CD14-positive monocyte (primary cell): ENCODE data around the gene MYOCD. TPM values are rescaled to one million over a fixed set of nuclear protein-coding genes. Genes with fewer than 3 reads are reported as not detected.

Source experiments
- DNase-seq, 3 donors: peaks; one replicate each; pipeline ENCODE4 v3.0.0-alpha.2; 2011 to 2022
- H2AFZ ChIP-seq: 2 replicates; pipeline ENCODE4 v1.6.0; 2012; ENCODE audit warnings: mild to moderate bottlenecking, low read depth, low read length, inconsistent platforms; ENCODE audit not compliant: insufficient read depth, poor library complexity, severe bottlenecking
- H3K27ac ChIP-seq, 2 donors: 1 replicate in 1 of 2; 2 replicates in 1 of 2; pipeline ENCODE4 v1.5.1; 2012 to 2013; ENCODE audit warnings: low read length in 2 of 2, control low read depth in 1 of 2, inconsistent platforms in 1 of 2, low read depth in 1 of 2, mild to moderate bottlenecking in 1 of 2
- H3K27me3 ChIP-seq, 2 donors: one replicate each; pipeline versions ENCODE4 v1.6.0 to v1.6.1; 2011 to 2013; ENCODE audit warnings: low read length in 2 of 2; ENCODE audit not compliant: control insufficient read depth in 2 of 2, insufficient read depth in 2 of 2
- H3K36me3 ChIP-seq, 2 donors: replicated peaks in 1 of 2; 1 replicate in 1 of 2; 2 replicates in 1 of 2; pipeline versions ENCODE4 v1.5.1 to v1.6.1; 2012 to 2013; ENCODE audit warnings: low read length in 2 of 2, control low read depth in 1 of 2, inconsistent platforms in 1 of 2, mild to moderate bottlenecking in 1 of 2; ENCODE audit not compliant: insufficient read depth in 2 of 2, control insufficient read depth in 1 of 2
- H3K4me1 ChIP-seq, 2 donors: 1 replicate in 1 of 2; 2 replicates in 1 of 2; pipeline versions ENCODE4 v1.5.1 to v1.6.1; 2012 to 2013; ENCODE audit warnings: low read length in 2 of 2, control low read depth in 1 of 2, inconsistent platforms in 1 of 2, mild to moderate bottlenecking in 1 of 2, moderate library complexity in 1 of 2; ENCODE audit not compliant: insufficient read depth in 2 of 2, control insufficient read depth in 1 of 2
- H3K4me2 ChIP-seq: replicated peaks from 2 replicates; pipeline ENCODE3; 2012; ENCODE audit warnings: low read length, moderate library complexity, mild to moderate bottlenecking; ENCODE audit not compliant: poor library complexity, severe bottlenecking; ENCODE audit errors: extremely low read depth
- H3K4me3 ChIP-seq, 3 experiments: fragments of 200-600 bp in 1 of 3; sonication (generic) in 1 of 3; replicated peaks in 1 of 3; 1 replicate in 2 of 3; 2 replicates in 1 of 3; pipeline ENCODE4 v1.5.1; 2011 to 2013; ENCODE audit warnings: low read length in 3 of 3, mild to moderate bottlenecking in 3 of 3, control low read depth in 2 of 3, low read depth in 2 of 3, inconsistent platforms in 1 of 3, moderate library complexity in 1 of 3
- H3K79me2 ChIP-seq: 2 replicates; pipeline ENCODE4 v1.6.0; 2012; ENCODE audit warnings: mild to moderate bottlenecking, control low read depth, inconsistent platforms, low read length, moderate library complexity; ENCODE audit not compliant: insufficient read depth
- H3K9ac ChIP-seq: 2 replicates; pipeline ENCODE4 v1.6.0; 2017; ENCODE audit warnings: low read length, mild to moderate bottlenecking; ENCODE audit not compliant: insufficient read depth, poor library complexity, severe bottlenecking
- H3K9me3 ChIP-seq, 2 donors: replicated peaks in 1 of 2; 1 replicate in 1 of 2; 2 replicates in 1 of 2; pipeline versions ENCODE4 v1.5.1 to v1.6.1; 2012 to 2013; ENCODE audit warnings: low read length in 2 of 2, control low read depth in 1 of 2; ENCODE audit not compliant: control insufficient read depth in 1 of 2, insufficient read depth in 1 of 2
- H4K20me1 ChIP-seq: 2 replicates; pipeline ENCODE4 v1.6.0; 2012; ENCODE audit warnings: mild to moderate bottlenecking, low read length, control low read depth, moderate library complexity; ENCODE audit not compliant: insufficient read depth
- H3K27ac Mint-ChIP-seq, 7 donors: one replicate each; pipeline ENCODE4 v1.8.0; 2020; ENCODE audit warnings: mild to moderate bottlenecking in 7 of 7, mixed read lengths in 7 of 7, moderate library complexity in 6 of 7, inconsistent platforms in 2 of 7
- H3K27me3 Mint-ChIP-seq, 3 donors: one replicate each; pipeline ENCODE4 v1.8.0; 2021 to 2022; ENCODE audit warnings: low read depth in 3 of 3, mild to moderate bottlenecking in 3 of 3, mixed read lengths in 3 of 3, moderate library complexity in 3 of 3, inconsistent platforms in 1 of 3
- H3K36me3 Mint-ChIP-seq, 2 donors: one replicate each; pipeline ENCODE4 v1.8.0; 2020; ENCODE audit warnings: mixed read lengths in 2 of 2, inconsistent platforms in 1 of 2, mild to moderate bottlenecking in 1 of 2
- H3K4me1 Mint-ChIP-seq: one replicate; pipeline ENCODE4 v1.8.0; 2020; ENCODE audit warnings: mild to moderate bottlenecking, mixed read lengths
- H3K4me3 Mint-ChIP-seq, 2 donors: one replicate each; pipeline ENCODE4 v1.8.0; 2020; ENCODE audit warnings: mild to moderate bottlenecking in 2 of 2, mixed read lengths in 2 of 2, moderate library complexity in 1 of 2
- H3K9me3 Mint-ChIP-seq, 7 donors: one replicate each; pipeline ENCODE4 v1.8.0; 2020 to 2022; ENCODE audit warnings: mixed read lengths in 7 of 7, mild to moderate bottlenecking in 6 of 7, moderate library complexity in 6 of 7, inconsistent platforms in 2 of 7
- CTCF ChIP-seq: fragments of 200-600 bp; IDR thresholded peaks from one replicate; pipeline ENCODE4 v1.8.0; 2022; ENCODE audit warnings: antibody characterized with exemption, mild to moderate bottlenecking
- WGBS: methylation state at CpG from one replicate; pipeline ENCODE4 v1.1.5; 2013; ENCODE audit warnings: missing lambda C conversion rate; ENCODE audit not compliant: insufficient coverage; 5-methylcytosine and 5-hydroxymethylcytosine counted together
- intact Hi-C, 2 donors: fragments of 100-400 bp; cut with micrococcal nuclease; formaldehyde crosslinking; loops; one replicate each; pipeline versions ENCODE4 v1.15.0 to v1.15.1; 2023
- polyA plus RNA-seq, 3 donors: library from polyadenylated mRNA; depleted of rRNA in 1 of 3; unstranded in 2 of 3; stranded (reverse) in 1 of 3; fragments of 300-500 nt in 2 of 3; fragments of >200 nt in 1 of 3; fragmentation: Illumina TruSeq in 2 of 3; gene quantifications; 1 replicate in 2 of 3; 2 replicates in 1 of 3; pipeline ENCODE4 v1.2.3, GENCODE V29; 2012 to 2021

The MYOCD gene
- polyA plus RNA-seq, 3 donors, result not detected

GRCh38 chr17:12623220-12623848 lies 42.4 kb upstream of the MYOCD start:
- no peak overlapping the region for H3K4me3 Mint-ChIP-seq
- no peak for TF ChIP-seq CTCF
- Histone ChIP-seq H3K27me3 (no peaks in the 10 kb centered on the region), H3K79me2 (no peaks in the 10 kb centered on the region), H2AFZ (no peak overlapping the region), H3K36me3 (no peaks in the 10 kb centered on the region), H3K4me1 (no peaks in the 10 kb centered on the region), H3K4me2 (no peak overlapping the region), H3K9me3 (no peaks in the 10 kb centered on the region), H3K27ac (no peak overlapping the region), H3K4me3 (no peak overlapping the region), H3K9ac (no peak overlapping the region), H4K20me1 (no peaks in the 10 kb centered on the region)
- intact Hi-C loops, result no loop called here
- H3K27me3 Mint-ChIP-seq, result peaks cover 0 to under 1% (median 0%) of the 10 kb centered on the region in 3 donors
- no peaks in the 10 kb centered on the region for H3K4me1 Mint-ChIP-seq
- DNase-seq, result no peak
- peaks cover 0 to 10% (median 5%) of the 10 kb centered on the region in 7 donors for H3K9me3 Mint-ChIP-seq
- WGBS, result 89% methylated on average over 11 of the region's 16 CpGs
- no peak overlapping the region for H3K27ac Mint-ChIP-seq
- H3K36me3 Mint-ChIP-seq, result no peaks in the 10 kb centered on the region

- H3K79me2 ChIP-seq, result no peaks in the 10 kb centered on the region
- no peaks in the 10 kb centered on the region for H4K20me1 ChIP-seq
- H3K4me1 ChIP-seq, result no peaks in the 10 kb centered on the region
- H3K9ac ChIP-seq, result no peak overlapping the region
- no CpG with 5 or more reads among the region's 3 CpGs for WGBS
- peaks cover 0 to 12% (median 5%) of the 10 kb centered on the region in 7 donors for H3K9me3 Mint-ChIP-seq
- no peaks in the 10 kb centered on the region for H3K4me1 Mint-ChIP-seq
- H3K4me3 ChIP-seq, result no peak overlapping the region
- no peak overlapping the region for H2AFZ ChIP-seq
- intact Hi-C loops, result no loop called here
- H3K4me3 Mint-ChIP-seq, result no peak overlapping the region
- peaks cover 0 to 2% (median 0%) of the 10 kb centered on the region in 3 donors for H3K27me3 Mint-ChIP-seq
- H3K4me2 ChIP-seq, result no peak overlapping the region
- H3K27ac ChIP-seq, result no peak overlapping the region
- no peak for TF ChIP-seq CTCF
- no peaks in the 10 kb centered on the region for H3K36me3 ChIP-seq
- H3K9me3 ChIP-seq, result no peaks in the 10 kb centered on the region
- H3K27ac Mint-ChIP-seq, result no peak overlapping the region
- no peaks in the 10 kb centered on the region for H3K36me3 Mint-ChIP-seq
- H3K27me3 ChIP-seq, result no peaks in the 10 kb centered on the region
- DNase-seq, result no peak
These were observed 41.5 kb upstream of the MYOCD start for GRCh38 chr17:12624211-12624610.
